Uterus (tissue), 4 donors: ENCODE data around the gene IGF2R. TPM values are rescaled to one million over a fixed set of nuclear protein-coding genes. Genes with fewer than 3 reads are reported as not detected.
"Not testable (repeated sequence)": the region's sequence is repeated elsewhere in the genome, so short reads cannot be mapped to it uniquely, and the experiment has no call there.

Source experiments
- DNase-seq, 2 donors: peaks; one replicate each; pipeline ENCODE4 v3.0.0-alpha.2; 2019 to 2020
- H3K27ac ChIP-seq, 2 donors: fragments of 200-600 bp; sonication (generic); 1 replicate in 1 of 2; 2 replicates in 1 of 2; pipeline ENCODE4 v1.5.1; 2016 to 2018
- H3K27me3 ChIP-seq, 2 donors: fragments of 200-600 bp; sonication (generic); one replicate each; pipeline ENCODE4 v1.5.1; 2018 to 2019; ENCODE audit warnings: control low read depth in 1 of 2
- H3K36me3 ChIP-seq, 2 donors: fragments of 200-600 bp; sonication (generic); one replicate each; pipeline ENCODE4 v1.5.1; 2019; ENCODE audit warnings: control low read depth in 1 of 2
- H3K4me1 ChIP-seq, 2 donors: fragments of 200-600 bp; sonication (generic); one replicate each; pipeline ENCODE4 v1.5.1; 2018 to 2019; ENCODE audit warnings: control low read depth in 1 of 2
- H3K4me3 ChIP-seq, 2 donors: fragments of 200-600 bp; sonication (generic); 1 replicate in 1 of 2; 2 replicates in 1 of 2; pipeline ENCODE4 v1.5.1; 2018 to 2019; ENCODE audit warnings: mild to moderate bottlenecking in 1 of 2
- H3K9me3 ChIP-seq, 2 donors: fragments of 200-600 bp; sonication (generic); one replicate each; pipeline ENCODE4 v1.5.1; 2019; ENCODE audit warnings: control low read depth in 1 of 2
- CTCF ChIP-seq, 4 experiments: fragments of 200-600 bp in 2 of 4; fragments of 450-650 bp in 2 of 4; sonication (generic) in 2 of 4; IDR thresholded peaks; one replicate each; pipeline ENCODE4 v1.5.1; 2016 to 2019; ENCODE audit warnings: antibody characterized with exemption in 4 of 4, mild to moderate bottlenecking in 2 of 4, moderate library complexity in 1 of 4
- POLR2A ChIP-seq, 2 donors: fragments of 450-650 bp; IDR thresholded peaks; one replicate each; pipeline ENCODE4 v1.6.1; 2016; ENCODE audit warnings: antibody characterized with exemption in 2 of 2, mild to moderate bottlenecking in 1 of 2, moderate library complexity in 1 of 2
- intact Hi-C: fragments of 100-400 bp; cut with DNase I; formaldehyde crosslinking; loops from one replicate; pipeline ENCODE4 v1.15.1; 2023; ENCODE audit warnings: low total_unique reads
- total RNA-seq, 4 donors: library from RNA; depleted of rRNA in 3 of 4; stranded (reverse); fragments of >200 nt in 3 of 4; gene quantifications; one replicate each; pipeline versions ENCODE4 v1.1.0 to v1.2.4, GENCODE V29; 2014 to 2023
- donor health status: DM: yes; HTN: yes; CAD: no.

IGF2R gene
- total RNA-seq, 4 donors from 2014 or later: 36.5 to 91.7 (median 61.7) TPM

- intact Hi-C loops: no loop called here
- H3K27ac ChIP-seq: no peak overlapping the region
- H3K4me3 ChIP-seq: no peak overlapping the region
- no peak for TF ChIP-seq CTCF (IDR thresholded peaks at IDR 0.05)
- TF ChIP-seq POLR2A (IDR thresholded peaks at IDR 0.05): no peak
- no peak for DNase-seq
- no peaks in the 10 kb centered on the region for H3K36me3 ChIP-seq
- no peaks in the 10 kb centered on the region for H3K4me1 ChIP-seq
- H3K9me3 ChIP-seq: no peaks in the 10 kb centered on the region
- H3K27me3 ChIP-seq: no peaks in the 10 kb centered on the region
Measured at GRCh38 chr6:160110586-160111123, 141.8 kb downstream of the IGF2R start.

GRCh38 chr6:160111806-160112205 is 142.9 kb downstream of the IGF2R start:
- no peaks in the 10 kb centered on the region for H3K36me3 ChIP-seq
- no peak for TF ChIP-seq CTCF (IDR thresholded peaks at IDR 0.05)
- TF ChIP-seq POLR2A (IDR thresholded peaks at IDR 0.05): no peak

DNA sequence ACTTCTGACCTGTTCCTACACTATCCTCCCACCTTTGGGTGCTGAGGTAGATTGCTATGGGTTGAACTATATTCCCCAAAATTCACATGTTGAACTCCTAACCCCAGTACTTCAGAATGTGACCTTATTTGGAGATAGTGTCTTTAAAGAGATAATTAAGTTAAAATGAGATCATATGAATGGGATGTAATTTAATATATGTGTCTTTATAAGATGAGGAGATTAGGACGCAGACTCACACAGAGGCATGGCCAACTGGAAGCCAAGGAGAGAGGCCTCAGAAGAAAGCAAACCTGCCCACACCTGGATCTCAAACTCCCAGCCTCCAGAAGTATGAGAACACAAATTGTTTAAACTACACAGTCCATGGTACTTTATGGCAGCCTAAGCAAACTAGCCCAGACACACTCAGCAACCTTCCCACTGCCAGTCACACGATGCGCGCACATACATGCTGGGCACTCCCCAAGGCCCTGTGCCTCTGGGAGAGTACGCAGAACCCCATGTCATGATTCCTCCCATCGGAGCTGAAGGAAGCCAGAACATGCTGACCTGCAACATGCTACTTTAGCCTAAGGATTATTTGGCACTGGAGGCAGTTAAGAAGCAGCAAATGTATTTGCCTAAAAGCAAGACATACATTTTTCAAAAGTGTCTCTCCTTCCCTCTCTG is 143.9 kb downstream of the IGF2R start:
- Histone ChIP-seq H3K36me3 (no peaks in the 10 kb centered on the region), H3K27ac (no peak overlapping the region), H3K9me3 (no peaks in the 10 kb centered on the region), H3K4me3 (no peak overlapping the region), H3K4me1 (no peaks in the 10 kb centered on the region), H3K27me3 (no peaks in the 10 kb centered on the region)
- intact Hi-C loops: no loop called here
- no peak for DNase-seq
- TF ChIP-seq CTCF (IDR thresholded peaks at IDR 0.05): no peak
- no peak for TF ChIP-seq POLR2A (IDR thresholded peaks at IDR 0.05)

More at GRCh38 chr6:160111806-160112205, 142.9 kb downstream of the IGF2R start:
- H3K4me3 ChIP-seq: no peak overlapping the region
- H3K27ac ChIP-seq: no peak overlapping the region
- no peaks in the 10 kb centered on the region for H3K9me3 ChIP-seq
- no peaks in the 10 kb centered on the region for H3K4me1 ChIP-seq
- DNase-seq: no peak
- intact Hi-C loops: no loop called here
- no peaks in the 10 kb centered on the region for H3K27me3 ChIP-seq

DNA sequence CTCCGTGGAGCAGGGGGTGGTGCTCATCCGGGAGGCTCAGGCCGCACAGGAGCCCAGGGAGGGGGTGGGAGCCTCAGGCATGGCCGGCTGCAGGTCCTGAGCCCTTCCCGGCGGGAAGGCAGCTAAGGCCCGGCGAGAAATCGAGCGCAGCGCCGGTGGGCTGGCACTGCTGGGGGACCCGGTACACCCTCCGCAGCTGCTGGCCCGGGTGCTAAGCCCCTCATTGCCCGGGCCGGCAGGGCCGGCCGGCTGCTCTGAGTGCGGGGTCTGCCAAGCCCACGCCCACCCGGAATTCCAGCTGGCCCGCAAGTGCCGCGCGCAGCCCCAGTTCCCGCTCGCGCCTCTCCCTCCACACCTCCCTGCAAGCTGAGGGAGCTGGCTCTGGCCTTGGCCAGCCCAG is 145.7 kb downstream of the IGF2R start:
- H3K36me3 ChIP-seq, DNase-seq, H3K9me3 ChIP-seq, intact Hi-C loops, H3K4me3 ChIP-seq, H3K4me1 ChIP-seq, H3K27ac ChIP-seq, H3K27me3 ChIP-seq: not testable (repeated sequence)

GRCh38 chr6:160115421-160115820 is 146.5 kb downstream of the IGF2R start:
- Histone ChIP-seq H3K27me3 (no peaks in the 10 kb centered on the region), H3K27ac (no peak overlapping the region), H3K9me3 (no peaks in the 10 kb centered on the region), H3K4me1 (no peaks in the 10 kb centered on the region), H3K36me3 (no peaks in the 10 kb centered on the region), H3K4me3 (no peak overlapping the region)
- DNase-seq: no peak
- intact Hi-C loops: no loop called here
- TF ChIP-seq POLR2A (IDR thresholded peaks at IDR 0.05) (no peak), CTCF (IDR thresholded peaks at IDR 0.05) (no peak)
